Measurements from ENCODE around the gene PIGM.

DNA sequence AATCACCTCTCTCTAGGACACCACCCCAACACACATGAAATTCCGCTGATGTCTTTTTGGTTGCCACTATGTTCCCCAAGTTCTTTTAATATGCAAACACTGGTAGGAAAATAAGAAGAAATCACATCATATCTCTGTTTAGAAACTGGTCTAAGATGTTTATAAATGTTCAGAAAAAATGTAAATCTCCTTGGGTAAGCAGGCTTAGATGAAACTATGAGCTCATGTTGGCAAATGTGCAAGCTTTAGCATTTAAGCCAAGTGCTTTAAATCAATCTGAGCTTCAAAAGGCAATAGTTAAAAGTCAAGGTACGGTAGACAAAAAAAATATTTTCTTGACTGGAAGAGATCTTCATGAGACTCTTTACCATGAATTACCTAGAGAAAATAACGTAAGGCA, 52.5 kb downstream of the PIGM start:
- TF ChIP-seq POLR2A (IDR thresholded peaks at IDR 0.05) (no peak), CTCF (IDR thresholded peaks at IDR 0.05) (no peak)
